GM18951 (cell line): Measurements from ENCODE around the gene MARCHF11.

Experiments
- POLR2A ChIP-seq: IDR thresholded peaks from 4 replicates; pipeline ENCODE4 v1.6.1; 2011; ENCODE audit warnings: mild to moderate bottlenecking; ENCODE audit not compliant: insufficient read length, insufficient read depth; ENCODE audit errors: extremely low read depth
- in situ Hi-C: fragments of 300-500 bp; cut with MboI; formaldehyde crosslinking; loops from one replicate; pipeline ENCODE4 v1.12.0; 2022; ENCODE audit warnings: low sequenced_read_pairs, mixed read lengths, inconsistent platforms; ENCODE audit not compliant: unreplicated experiment

Gene MARCHF11

GRCh38 chr5:16147179-16147900 is 32.3 kb downstream of the MARCHF11 start:
- no peak for TF ChIP-seq POLR2A

GRCh38 chr5:16144416-16144815 is 35.2 kb downstream of the MARCHF11 start:
- in situ Hi-C loops, result no loop called here
- TF ChIP-seq POLR2A, result no peak

More at GRCh38 chr5:16147179-16147900, 32.3 kb downstream of the MARCHF11 start:
- in situ Hi-C loops, result no loop called here

GRCh38 chr5:16143361-16144049 is 36.1 kb downstream of the MARCHF11 start:
- in situ Hi-C loops, result no loop called here
- TF ChIP-seq POLR2A, result no peak

GRCh38 chr5:16140944-16141343 is 38.6 kb downstream of the MARCHF11 start:
- in situ Hi-C loops, result no loop called here
- TF ChIP-seq POLR2A, result no peak

GRCh38 chr5:16140417-16140816 is 39.2 kb downstream of the MARCHF11 start:
- in situ Hi-C loops, result no loop called here
- TF ChIP-seq POLR2A, result no peak

- no peak for TF ChIP-seq POLR2A
- in situ Hi-C loops, result no loop called here
Measured at GRCh38 chr5:16137177-16137576, 42.4 kb downstream of the MARCHF11 start.

GRCh38 chr5:16135506-16135905 is 44.1 kb downstream of the MARCHF11 start:
- in situ Hi-C loops, result no loop called here
- no peak for TF ChIP-seq POLR2A

GRCh38 chr5:16135003-16135402 is 44.6 kb downstream of the MARCHF11 start:
- TF ChIP-seq POLR2A, result no peak
- in situ Hi-C loops, result no loop called here

GRCh38 chr5:16134204-16134603 is 45.4 kb downstream of the MARCHF11 start:
- in situ Hi-C loops, result no loop called here

GRCh38 chr5:16131878-16132277 is 47.7 kb downstream of the MARCHF11 start:
- in situ Hi-C loops, result no loop called here
- no peak for TF ChIP-seq POLR2A

More at GRCh38 chr5:16134204-16134603, 45.4 kb downstream of the MARCHF11 start:
- no peak for TF ChIP-seq POLR2A

- in situ Hi-C loops, result no loop called here
- no peak for TF ChIP-seq POLR2A
Measured at GRCh38 chr5:16128944-16129343, 50.6 kb downstream of the MARCHF11 start.

GRCh38 chr5:16127865-16128544 is 51.6 kb downstream of the MARCHF11 start:
- no peak for TF ChIP-seq POLR2A
- in situ Hi-C loops, result no loop called here

GRCh38 chr5:16120579-16120978 is 59.0 kb downstream of the MARCHF11 start:
- in situ Hi-C loops, result no loop called here
- no peak for TF ChIP-seq POLR2A
